SK-N-SH (cell line): Measurements from ENCODE around the gene CIDEB. TPM values are rescaled to one million over a fixed set of nuclear protein-coding genes. Genes with fewer than 3 reads are reported as not detected.

Experiments used
- CTCF ChIA-PET: fragments of 300-600, 350-600 bp; formaldehyde crosslinking; extraction: SDS; loops from one replicate; lab custom pipeline; 2021; lab: Yijun Ruan, JAX
- POLR2A ChIA-PET: fragments of 350-600 bp; sonication (Branson Sonifier 250); formaldehyde crosslinking; extraction: SDS; loops from one replicate; lab custom pipeline; 2020; ENCODE audit warnings: antibody characterized with exemption, inconsistent platforms; lab: Yijun Ruan, JAX
- DNase-seq: peaks from one replicate; pipeline ENCODE4 v3.0.0; 2012
- H2AFZ ChIP-seq: fragments of 200-600 bp; sonication (generic); 2 replicates; pipeline ENCODE4 v1.8.1; 2016; ENCODE audit warnings: antibody characterized with exemption, mild to moderate bottlenecking, low read depth
- H3F3A ChIP-seq: fragments of 200-600 bp; sonication (generic); replicated peaks from 2 replicates; pipeline ENCODE3; 2016; ENCODE audit warnings: antibody characterized with exemption, mild to moderate bottlenecking; ENCODE audit not compliant: insufficient read depth
- H3K27ac ChIP-seq, 2 experiments: fragments of 200-500 bp in 1 of 2; fragments of 200-600 bp in 1 of 2; sonication (Bioruptor generic) in 1 of 2; sonication (generic), shearing (Covaris generic) in 1 of 2; 2 replicates each; pipeline versions ENCODE4 v1.5.1 to v1.6.1; 2014 to 2016; ENCODE audit warnings: low read depth in 2 of 2, inconsistent platforms in 1 of 2, low read length in 1 of 2, mild to moderate bottlenecking in 1 of 2, mixed read lengths in 1 of 2
- H3K27me3 ChIP-seq: fragments of 200-600 bp; sonication (generic), shearing (Covaris generic); 2 replicates; pipeline ENCODE4 v1.6.1; 2016; ENCODE audit warnings: mixed run types; ENCODE audit not compliant: insufficient read depth
- H3K36me3 ChIP-seq, 2 experiments: fragments of 200-500 bp in 1 of 2; fragments of 200-600 bp in 1 of 2; sonication (Bioruptor generic) in 1 of 2; sonication (generic) in 1 of 2; replicated peaks in 1 of 2; 2 replicates each; pipeline versions ENCODE3 to v1.5.1; 2014 to 2016; ENCODE audit warnings: low read length in 1 of 2, mild to moderate bottlenecking in 1 of 2; ENCODE audit not compliant: insufficient read depth in 2 of 2, control insufficient read depth in 1 of 2
- H3K4me1 ChIP-seq, 2 experiments: fragments of 200-500 bp in 1 of 2; fragments of 200-600 bp in 1 of 2; sonication (Bioruptor generic) in 1 of 2; sonication (generic), shearing (Covaris generic) in 1 of 2; 2 replicates each; pipeline versions ENCODE4 v1.5.1 to v1.6.1; 2014 to 2016; ENCODE audit warnings: low read depth in 1 of 2, low read length in 1 of 2, mixed run types in 1 of 2; ENCODE audit not compliant: insufficient read depth in 2 of 2, control insufficient read depth in 1 of 2
- H3K4me2 ChIP-seq: fragments of 200-600 bp; sonication (generic), shearing (Covaris generic); 2 replicates; pipeline ENCODE4 v1.6.1; 2017; ENCODE audit warnings: mixed run types
- H3K4me3 ChIP-seq, 2 experiments: fragments of 200-500 bp in 1 of 2; fragments of 200-600 bp in 1 of 2; sonication (Bioruptor generic) in 1 of 2; sonication (generic), shearing (Covaris generic) in 1 of 2; 2 replicates each; pipeline versions ENCODE4 v1.5.1 to v1.8.1; 2014 to 2016; ENCODE audit warnings: low read depth in 2 of 2, inconsistent platforms in 1 of 2, low read length in 1 of 2, mild to moderate bottlenecking in 1 of 2, mixed read lengths in 1 of 2, moderate library complexity in 1 of 2
- H3K79me2 ChIP-seq: fragments of 200-600 bp; sonication (generic); 2 replicates; pipeline ENCODE4 v1.8.1; 2017; ENCODE audit warnings: mild to moderate bottlenecking; ENCODE audit not compliant: insufficient read depth
- H3K9ac ChIP-seq: fragments of 200-600 bp; sonication (generic); 2 replicates; pipeline ENCODE4 v1.6.1; 2017; ENCODE audit warnings: mixed run types
- H3K9me2 ChIP-seq: fragments of 200-600 bp; sonication (generic); 2 replicates; pipeline ENCODE4 v1.6.1; 2017; ENCODE audit warnings: mixed run types
- H3K9me3 ChIP-seq: fragments of 200-600 bp; sonication (generic); 2 replicates; pipeline ENCODE4 v1.6.1; 2017; ENCODE audit warnings: mixed run types, mild to moderate bottlenecking, moderate library complexity
- H4K20me1 ChIP-seq: fragments of 200-600 bp; sonication (generic); 2 replicates; pipeline ENCODE4 v1.6.1; 2017; ENCODE audit warnings: mild to moderate bottlenecking, mixed run types; ENCODE audit not compliant: insufficient read depth
- EZH2phosphoT487 ChIP-seq: fragments of 200-600 bp; sonication (generic); IDR thresholded peaks from 2 replicates; pipeline ENCODE4 v1.6.1; 2017; ENCODE audit warnings: low read depth, mixed run types, mild to moderate bottlenecking, antibody characterized with exemption, moderate library complexity, borderline replicate concordance
- FOSL2 ChIP-seq: IDR thresholded peaks from 2 replicates; pipeline ENCODE4 v1.4.0; 2012; ENCODE audit warnings: low read depth, mild to moderate bottlenecking, moderate library complexity, borderline replicate concordance
- MEF2A ChIP-seq: IDR thresholded peaks from 2 replicates; pipeline ENCODE4 v1.4.0; 2012; ENCODE audit warnings: low read depth, borderline replicate concordance
- PBX3 ChIP-seq: IDR thresholded peaks from 2 replicates; pipeline ENCODE4; 2012
- RAD21 ChIP-seq: IDR thresholded peaks from 2 replicates; pipeline ENCODE4 v1.6.1; 2012; ENCODE audit warnings: mild to moderate bottlenecking, low read length
- RXRA ChIP-seq: IDR thresholded peaks from 2 replicates; pipeline ENCODE4 v1.4.0; 2012; ENCODE audit warnings: low read depth, mild to moderate bottlenecking, borderline replicate concordance
- SMC3 ChIP-seq: IDR thresholded peaks from 2 replicates; pipeline ENCODE4 v1.6.1; 2012; ENCODE audit warnings: low read depth, low read length, improper control_type of control experiment
- TAF1 ChIP-seq: IDR thresholded peaks from 2 replicates; pipeline ENCODE4 v1.6.1; 2012; ENCODE audit warnings: low read depth, mild to moderate bottlenecking, low read length, moderate library complexity, borderline replicate concordance
- TCF12 ChIP-seq: IDR thresholded peaks from 2 replicates; pipeline ENCODE4 v1.4.0; 2012
- TEAD4 ChIP-seq: IDR thresholded peaks from 2 replicates; pipeline ENCODE4 v1.4.0; 2012; ENCODE audit warnings: mild to moderate bottlenecking, borderline replicate concordance; ENCODE audit not compliant: insufficient read depth
- USF2 ChIP-seq: fragments of 150-350 bp; IDR thresholded peaks from 2 replicates; pipeline ENCODE4 v1.6.1; 2017; ENCODE audit warnings: antibody characterized with exemption, low read length, low read depth, borderline replicate concordance
- WGBS: methylation state at CpG from one replicate; pipeline ENCODE4 v1.1.6; 2017; ENCODE audit warnings: low lambda C conversion rate; 5-methylcytosine and 5-hydroxymethylcytosine counted together
- polyA plus RNA-seq, 3 experiments: library from polyadenylated mRNA; depleted of rRNA; stranded (reverse); fragments of >200 nt; gene quantifications; 2 replicates each; pipeline ENCODE4 v1.2.3, GENCODE V29; 2012

Gene CIDEB
- polyA plus RNA-seq, 1 of the 3 experiments (the other 2 are of a cell fraction) = 0.05 TPM

DNA sequence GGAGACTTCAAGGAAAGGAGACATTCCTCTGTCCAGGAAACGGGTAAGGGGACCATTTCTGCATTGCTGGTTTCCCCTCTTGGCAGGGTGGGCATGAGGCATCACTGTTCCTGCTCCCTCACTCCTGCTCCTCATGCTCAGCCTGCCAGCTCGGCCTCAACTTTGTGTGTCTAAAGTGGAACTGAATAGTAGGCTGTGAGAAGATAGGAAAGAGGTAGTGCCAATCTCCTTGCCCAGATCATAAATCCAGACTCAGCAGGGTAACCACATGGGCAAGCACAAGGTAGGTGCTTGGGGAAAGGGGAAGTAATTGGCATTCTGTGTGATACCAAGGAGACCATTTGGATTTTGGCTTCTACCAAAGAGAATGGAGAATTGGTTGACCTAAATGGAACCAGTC lies 6.1 kb upstream of the CIDEB start:
- Histone ChIP-seq H3K4me3 (no peak overlapping the region), H3K9ac (no peak overlapping the region), H3K4me2 (no peak overlapping the region), H3K4me1 (peaks cover 0 to 8% of the 10 kb centered on the region in 2 experiments; a peak in 1 of 4 replicates), H3K9me2 (no peaks in the 10 kb centered on the region), H3K27me3 (no peaks in the 10 kb centered on the region; the same call in 1 of the 2 replicates), H3K9me3 (no peaks in the 10 kb centered on the region), H3F3A (peaks cover 10% of the 10 kb centered on the region), H3K27ac (no peak overlapping the region), H3K36me3 (peaks cover 4 to 17% of the 10 kb centered on the region in 2 experiments), H4K20me1 (no peaks in the 10 kb centered on the region), H3K79me2 (no peaks in the 10 kb centered on the region), H2AFZ (no peak overlapping the region)
- no peak for DNase-seq
- no peak for TF ChIP-seq FOSL2
- TF ChIP-seq RXRA = no peak
- TF ChIP-seq RAD21 = no peak
- ChIA-PET CTCF (interaction anchor here (1.1 to 4.1 kb wide), 7 partner anchors 10 to 123 kb away, joined by 3 to 19 read pairs (median 5); partner anchors contain the start of gene TINF2), POLR2A (interaction anchor here (0.6 to 1.1 kb wide), 2 partner anchors 63 to 173 kb away, joined by 3 read pairs; partner anchors contain the start of gene EMC9)
- WGBS = 100% methylated on average over 2 of the region's 2 CpGs

DNA sequence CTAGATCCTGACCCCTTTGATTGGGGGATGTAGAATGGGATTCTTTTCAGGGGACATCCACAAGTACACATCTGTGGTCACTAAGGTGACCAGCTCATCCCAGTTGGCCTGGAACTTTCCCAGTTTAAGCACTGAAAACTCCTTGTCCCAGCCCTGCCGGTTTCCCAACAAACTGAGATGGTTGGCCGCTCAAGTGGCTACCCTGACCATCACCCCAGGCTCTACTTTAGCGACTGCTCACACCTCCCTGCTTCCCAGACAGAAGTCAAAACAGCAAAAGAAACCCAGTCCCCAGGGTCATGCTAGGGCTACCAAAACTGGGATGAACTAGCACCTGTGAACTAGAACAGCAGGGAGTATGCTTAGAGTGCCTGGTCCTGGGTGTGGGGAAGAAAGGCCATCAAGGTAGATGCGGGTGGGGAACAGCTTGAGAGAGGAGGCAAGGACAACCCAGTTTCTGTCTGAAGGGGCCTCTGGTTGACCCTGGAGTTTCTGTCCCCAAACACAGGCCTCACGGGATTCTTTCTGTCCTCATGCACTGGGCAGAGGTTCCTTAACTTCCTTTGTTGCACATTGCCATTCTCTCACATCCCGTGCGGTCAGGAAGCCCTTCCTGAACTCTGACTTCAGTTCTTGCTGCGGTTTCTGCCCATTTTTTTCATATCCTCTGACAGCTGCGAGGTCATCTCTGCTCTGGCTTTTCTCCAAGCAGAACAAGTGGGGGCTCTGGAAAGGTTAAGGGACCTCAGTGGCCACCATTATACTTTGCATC lies 5.1 kb upstream of the CIDEB start:
- no peak for TF ChIP-seq RXRA
- TF ChIP-seq, all 33 proteins: peak for 0
- no peak overlapping the region for H3K4me2 ChIP-seq
- no peak overlapping the region for H3K4me3 ChIP-seq
- H3K4me1 ChIP-seq = peaks cover 2 to 8% of the 10 kb centered on the region in 2 experiments; a peak in 2 of 4 replicates
- H3K79me2 ChIP-seq = no peaks in the 10 kb centered on the region
- no peak overlapping the region for H2AFZ ChIP-seq
- DNase-seq = no peak
- no peaks in the 10 kb centered on the region for H3K9me2 ChIP-seq
- H3K27ac ChIP-seq = no peak overlapping the region
- H3K9ac ChIP-seq = no peak overlapping the region
- WGBS = 80% methylated on average over 7 of the region's 9 CpGs
- no peaks in the 10 kb centered on the region for H4K20me1 ChIP-seq
- H3K27me3 ChIP-seq = no peaks in the 10 kb centered on the region
- no peaks in the 10 kb centered on the region for H3K9me3 ChIP-seq
- CTCF ChIA-PET = interaction anchor here (1.0 to 2.5 kb wide), 7 partner anchors 9 to 124 kb away, joined by 3 to 19 read pairs (median 5); partner anchors contain the start of gene TINF2
- POLR2A ChIA-PET = no interaction called here
- H3K36me3 ChIP-seq = peaks cover 6 to 23% of the 10 kb centered on the region in 2 experiments
- H3F3A ChIP-seq = peaks cover 13% of the 10 kb centered on the region

DNA sequence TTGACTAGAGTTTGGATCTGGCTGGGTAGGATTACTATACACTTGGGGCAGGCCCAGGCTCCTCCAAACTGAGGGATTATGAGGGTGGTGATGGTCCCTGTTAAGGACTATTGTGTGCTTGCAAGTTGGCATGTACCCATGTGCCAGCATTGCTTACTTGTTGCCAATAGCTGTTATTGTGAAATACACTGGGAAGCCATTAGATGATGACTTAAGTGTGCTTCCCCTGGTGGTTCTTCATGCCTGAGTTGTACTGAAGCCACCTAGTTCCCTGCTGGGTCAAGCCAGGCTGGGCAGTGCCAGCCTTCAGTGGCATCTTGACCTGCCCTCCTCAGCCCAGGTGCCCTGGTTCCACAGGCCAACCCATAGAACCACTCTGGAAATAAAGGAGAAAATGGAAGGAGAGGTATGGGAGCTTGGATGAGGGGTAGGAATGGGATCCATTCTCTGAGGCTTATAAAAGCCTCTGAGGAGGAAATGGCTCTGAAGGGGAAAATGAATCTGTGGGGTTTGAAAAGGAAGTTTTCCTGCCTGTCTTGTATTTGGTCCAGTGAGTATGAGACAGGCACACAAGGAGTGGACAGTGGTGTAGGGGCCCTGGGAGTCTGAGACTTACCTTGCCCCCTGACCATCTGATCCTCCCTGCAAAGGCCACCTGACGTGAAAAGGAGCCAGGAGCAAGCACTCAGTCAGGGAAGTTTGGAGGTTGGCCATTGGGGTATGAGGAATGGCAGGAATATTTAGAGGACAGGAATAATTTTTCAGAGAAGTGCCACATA lies 4.2 kb upstream of the CIDEB start:
- H4K20me1 ChIP-seq = no peaks in the 10 kb centered on the region
- H2AFZ ChIP-seq = no peak overlapping the region
- H3K27ac ChIP-seq = no peak overlapping the region
- no peak overlapping the region for H3K4me2 ChIP-seq
- peaks cover 6 to 26% of the 10 kb centered on the region in 2 experiments for H3K36me3 ChIP-seq
- no peaks in the 10 kb centered on the region for H3K9me3 ChIP-seq
- no peak overlapping the region for H3K9ac ChIP-seq
- H3K9me2 ChIP-seq = no peaks in the 10 kb centered on the region
- CTCF ChIA-PET = interaction anchor here (1.0 to 6.7 kb wide), 6 partner anchors 11 to 125 kb away, joined by 4 to 115 read pairs (median 8); partner anchors contain the start of gene TINF2
- WGBS = 87% methylated on average over 1 of the region's 1 CpG
- POLR2A ChIA-PET = no interaction called here
- DNase-seq = no peak
- H3K27me3 ChIP-seq = no peaks in the 10 kb centered on the region
- H3K4me1 ChIP-seq = peaks cover under 1 to 2% of the 10 kb centered on the region in 2 experiments; a peak in 2 of 4 replicates
- TF ChIP-seq USF2 (no peak), TAF1 (no peak), EZH2phosphoT487 (no peak), TCF12 (no peak), MEF2A (no peak), TEAD4 (no peak), PBX3 (no peak), SMC3 (no peak)
- no peak overlapping the region for H3K4me3 ChIP-seq
- H3K79me2 ChIP-seq = no peaks in the 10 kb centered on the region
- peaks cover 6% of the 10 kb centered on the region for H3F3A ChIP-seq
